Measurements from ENCODE around the gene OR1L6. TPM values are rescaled to one million over a fixed set of nuclear protein-coding genes. Genes with fewer than 3 reads are reported as not detected.

Gene OR1L6
- total RNA-seq, 1 experiment from 2014 or later = not detected

DNA sequence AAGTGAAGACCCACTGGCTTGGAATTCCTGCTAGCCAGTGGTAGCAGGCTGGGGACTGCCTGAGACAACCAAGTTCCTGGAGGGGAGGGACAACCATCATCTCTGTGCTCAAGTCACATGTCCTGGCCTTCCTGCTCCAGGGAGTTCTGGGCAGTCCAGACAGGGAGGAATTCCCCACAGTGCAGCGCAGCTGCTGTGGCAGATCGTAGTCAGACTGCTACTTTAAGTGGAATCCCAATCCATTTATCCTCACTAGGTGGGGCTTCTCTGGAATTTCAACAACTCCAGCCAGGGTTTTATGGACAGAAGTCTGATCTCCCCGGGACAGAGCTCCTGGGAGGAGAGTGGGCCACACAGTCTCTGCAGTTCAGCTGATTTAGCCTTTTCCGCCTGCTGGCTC, 25.7 kb downstream of the OR1L6 start:
- Histone ChIP-seq H3K36me3 (ENCODE audit: control insufficient read depth, insufficient read depth, low read length) (no peaks in the 10 kb centered on the region), H3K9me3 (ENCODE audit: control insufficient read depth, insufficient read depth, low read depth, low read length) (no peaks in the 10 kb centered on the region), H3K27ac (ENCODE audit: low read length) (no peak overlapping the region), H3K27me3 (ENCODE audit: control insufficient read depth, insufficient read depth, low read length) (no peaks in the 10 kb centered on the region), H3K4me1 (ENCODE audit: control insufficient read depth, insufficient read depth, low read length) (no peaks in the 10 kb centered on the region), H3K4me3 (ENCODE audit: low read depth in 2 of 2, low read length in 2 of 2) (no peak overlapping the region)
- no peak for ATAC-seq
- intact Hi-C loops (cut with micrococcal nuclease; ENCODE audit: unreplicated experiment) = no loop called here
- POLR2A ChIA-PET = no interaction called here
- in situ Hi-C loops (cut with HindIII; ENCODE audit: low pct_unique_long_range_greater_than_20kb, low sequenced_read_pairs) = no loop called here
- TF ChIP-seq TCF7L2 (IDR thresholded peaks at IDR 0.05; ENCODE audit: low read depth, low read length) (no peak), SIN3A (IDR thresholded peaks at IDR 0.05; ENCODE audit: borderline replicate concordance, insufficient read depth, low read depth, low read length) (no peak), CTCF (IDR thresholded peaks at IDR 0.05) (no peak), POLR2AphosphoS5 (IDR thresholded peaks at IDR 0.05; ENCODE audit: low read depth, low read length) (no peak)
- TF ChIP-seq, protein P1, sequence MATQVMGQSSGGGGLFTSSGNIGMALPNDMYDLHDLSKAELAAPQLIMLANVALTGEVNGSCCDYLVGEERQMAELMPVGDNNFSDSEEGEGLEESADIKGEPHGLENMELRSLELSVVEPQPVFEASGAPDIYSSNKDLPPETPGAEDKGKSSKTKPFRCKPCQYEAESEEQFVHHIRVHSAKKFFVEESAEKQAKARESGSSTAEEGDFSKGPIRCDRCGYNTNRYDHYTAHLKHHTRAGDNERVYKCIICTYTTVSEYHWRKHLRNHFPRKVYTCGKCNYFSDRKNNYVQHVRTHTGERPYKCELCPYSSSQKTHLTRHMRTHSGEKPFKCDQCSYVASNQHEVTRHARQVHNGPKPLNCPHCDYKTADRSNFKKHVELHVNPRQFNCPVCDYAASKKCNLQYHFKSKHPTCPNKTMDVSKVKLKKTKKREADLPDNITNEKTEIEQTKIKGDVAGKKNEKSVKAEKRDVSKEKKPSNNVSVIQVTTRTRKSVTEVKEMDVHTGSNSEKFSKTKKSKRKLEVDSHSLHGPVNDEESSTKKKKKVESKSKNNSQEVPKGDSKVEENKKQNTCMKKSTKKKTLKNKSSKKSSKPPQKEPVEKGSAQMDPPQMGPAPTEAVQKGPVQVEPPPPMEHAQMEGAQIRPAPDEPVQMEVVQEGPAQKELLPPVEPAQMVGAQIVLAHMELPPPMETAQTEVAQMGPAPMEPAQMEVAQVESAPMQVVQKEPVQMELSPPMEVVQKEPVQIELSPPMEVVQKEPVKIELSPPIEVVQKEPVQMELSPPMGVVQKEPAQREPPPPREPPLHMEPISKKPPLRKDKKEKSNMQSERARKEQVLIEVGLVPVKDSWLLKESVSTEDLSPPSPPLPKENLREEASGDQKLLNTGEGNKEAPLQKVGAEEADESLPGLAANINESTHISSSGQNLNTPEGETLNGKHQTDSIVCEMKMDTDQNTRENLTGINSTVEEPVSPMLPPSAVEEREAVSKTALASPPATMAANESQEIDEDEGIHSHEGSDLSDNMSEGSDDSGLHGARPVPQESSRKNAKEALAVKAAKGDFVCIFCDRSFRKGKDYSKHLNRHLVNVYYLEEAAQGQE (IDR thresholded peaks at IDR 0.05; ENCODE audit: insufficient read depth in 1 of 2, low read depth in 2 of 2, low read length in 1 of 2) = no peak
- no peak for DNase-seq (ENCODE audit: low read depth, low spot score)
- CTCF ChIA-PET = no interaction called here
- BruUV-seq (replicated peaks) = no TSS peak

GRCh38 chr9:122777052-122777451, 34.9 kb downstream of the OR1L6 start:
- BruUV-seq (replicated peaks) = no TSS peak
- Histone ChIP-seq H3K27ac (ENCODE audit: low read length) (no peak overlapping the region), H3K4me1 (ENCODE audit: control insufficient read depth, insufficient read depth, low read length) (no peaks in the 10 kb centered on the region), H3K9me3 (ENCODE audit: control insufficient read depth, insufficient read depth, low read depth, low read length) (no peaks in the 10 kb centered on the region), H3K4me3 (ENCODE audit: low read depth in 2 of 2, low read length in 2 of 2) (no peak overlapping the region), H3K27me3 (ENCODE audit: control insufficient read depth, insufficient read depth, low read length) (no peaks in the 10 kb centered on the region), H3K36me3 (ENCODE audit: control insufficient read depth, insufficient read depth, low read length) (no peaks in the 10 kb centered on the region)
- in situ Hi-C loops (cut with HindIII; ENCODE audit: low pct_unique_long_range_greater_than_20kb, low sequenced_read_pairs) (no loop called here), intact Hi-C loops (cut with micrococcal nuclease; ENCODE audit: unreplicated experiment) (no loop called here)
- no peak for TF ChIP-seq TCF7L2 (IDR thresholded peaks at IDR 0.05; ENCODE audit: low read depth, low read length)
- ChIA-PET POLR2A (no interaction called here), CTCF (no interaction called here)
- no peak for ATAC-seq
- no peak for DNase-seq (ENCODE audit: low read depth, low spot score)

GRCh38 chr9:122777935-122778627, 36.0 kb downstream of the OR1L6 start:
- H3K27ac ChIP-seq (ENCODE audit: low read length) = no peak overlapping the region
- no peaks in the 10 kb centered on the region for H3K9me3 ChIP-seq (ENCODE audit: control insufficient read depth, insufficient read depth, low read depth, low read length)
- ATAC-seq (no peak), DNase-seq (ENCODE audit: low read depth, low spot score) (no peak)
- no peaks in the 10 kb centered on the region for H3K4me1 ChIP-seq (ENCODE audit: control insufficient read depth, insufficient read depth, low read length)
- TF ChIP-seq CTCF (IDR thresholded peaks at IDR 0.05) (no peak), TCF7L2 (IDR thresholded peaks at IDR 0.05; ENCODE audit: low read depth, low read length) (no peak), SIN3A (IDR thresholded peaks at IDR 0.05; ENCODE audit: borderline replicate concordance, insufficient read depth, low read depth, low read length) (no peak), POLR2AphosphoS5 (IDR thresholded peaks at IDR 0.05; ENCODE audit: low read depth, low read length) (no peak)
- TF ChIP-seq, protein P1 (IDR thresholded peaks at IDR 0.05; ENCODE audit: insufficient read depth in 1 of 2, low read depth in 2 of 2, low read length in 1 of 2) = no peak
- H3K36me3 ChIP-seq (ENCODE audit: control insufficient read depth, insufficient read depth, low read length) = no peaks in the 10 kb centered on the region
- H3K27me3 ChIP-seq (ENCODE audit: control insufficient read depth, insufficient read depth, low read length) = no peaks in the 10 kb centered on the region
- H3K4me3 ChIP-seq (ENCODE audit: low read depth in 2 of 2, low read length in 2 of 2) = no peak overlapping the region
- POLR2A ChIA-PET = no interaction called here
- CTCF ChIA-PET = no interaction called here
- intact Hi-C loops (cut with micrococcal nuclease; ENCODE audit: unreplicated experiment) (no loop called here), in situ Hi-C loops (cut with HindIII; ENCODE audit: low pct_unique_long_range_greater_than_20kb, low sequenced_read_pairs) (no loop called here)
- BruUV-seq (replicated peaks) = no TSS peak
